ENCODE results near the gene THSD7B. TPM values are rescaled to one million over a fixed set of nuclear protein-coding genes. Genes with fewer than 3 reads are reported as not detected.

The THSD7B gene
- total RNA-seq, 1 donor from 2014 or later, result not detected

DNA sequence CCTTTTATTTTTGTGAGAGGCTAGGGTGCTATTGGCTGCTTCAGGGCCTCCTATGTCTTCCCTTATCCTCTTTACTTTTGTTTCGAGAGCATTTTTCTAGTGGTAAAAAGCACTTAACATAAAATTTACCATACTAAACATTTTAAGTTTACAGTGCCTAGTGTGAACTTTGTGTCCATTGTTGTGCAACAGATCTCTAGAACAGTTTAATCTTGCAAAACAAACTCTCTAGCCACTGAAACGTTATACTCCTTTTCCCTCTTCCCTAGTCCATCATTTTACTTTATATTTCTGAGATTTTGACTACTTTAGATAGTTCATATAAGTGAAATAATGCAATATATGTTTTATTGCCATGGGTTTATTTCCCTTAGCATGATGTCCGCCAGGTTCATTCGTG is 580.6 kb downstream of the THSD7B start:
- no peak for DNase-seq (ENCODE audit: low read depth)

DNA sequence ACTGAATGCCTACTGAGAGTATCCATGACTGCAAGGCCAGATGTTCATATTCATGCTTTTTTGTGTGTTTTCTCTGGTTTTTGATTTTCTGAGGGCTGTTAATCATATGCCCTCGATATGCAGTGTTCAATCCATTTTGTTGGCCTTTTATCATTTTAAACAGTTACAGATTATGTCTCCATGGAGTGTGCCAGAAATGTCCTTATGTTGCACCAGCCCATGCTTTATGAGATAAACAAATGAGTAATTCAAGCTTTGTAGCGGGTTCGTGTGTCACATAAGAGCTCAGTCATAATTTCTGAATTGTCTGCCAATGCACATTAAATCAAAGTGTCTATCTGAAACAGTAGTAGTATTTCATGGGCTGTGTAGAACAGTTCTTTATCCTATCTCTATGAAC is 583.0 kb downstream of the THSD7B start:
- DNase-seq (ENCODE audit: low read depth), result no peak

DNA sequence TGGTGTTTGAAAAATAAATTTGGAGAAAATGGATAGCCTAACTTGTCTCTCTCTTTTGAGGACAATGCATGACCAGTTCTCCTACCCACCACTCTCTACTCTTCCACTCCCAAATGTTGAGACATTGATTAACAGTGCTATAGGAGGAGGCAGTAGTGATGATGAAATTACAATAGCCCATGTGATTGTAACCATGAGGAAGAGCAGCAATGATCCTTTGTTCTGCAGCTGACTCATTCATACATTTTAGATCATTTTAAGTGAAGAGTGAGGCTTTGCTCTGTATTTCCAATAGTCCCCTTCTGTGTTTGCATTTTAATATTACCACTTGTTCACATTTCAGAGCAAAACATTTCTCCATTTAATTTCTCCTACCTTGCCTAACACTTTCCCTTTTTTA is 592.3 kb downstream of the THSD7B start:
- no peak for DNase-seq (ENCODE audit: low read depth)

DNA sequence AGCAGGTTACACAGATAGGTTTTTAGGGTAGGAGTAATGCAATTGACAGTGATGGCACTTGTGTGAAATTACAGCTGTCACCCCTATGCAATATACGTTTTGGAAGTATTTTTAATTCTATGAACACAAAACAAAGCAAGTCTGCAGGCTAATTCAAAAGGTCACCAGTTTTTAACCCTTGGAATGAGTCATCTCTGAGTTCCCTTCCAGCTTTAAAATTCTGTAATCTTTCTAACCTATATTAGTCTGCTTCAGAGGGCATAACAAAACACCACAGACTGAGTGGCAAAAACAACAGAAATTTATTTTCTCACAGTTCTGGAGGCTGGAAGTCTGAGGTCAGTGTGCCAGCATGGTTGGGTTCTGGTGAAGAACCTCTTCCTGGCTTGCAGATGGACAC is 602.0 kb downstream of the THSD7B start:
- DNase-seq (ENCODE audit: low read depth), result no peak

DNA sequence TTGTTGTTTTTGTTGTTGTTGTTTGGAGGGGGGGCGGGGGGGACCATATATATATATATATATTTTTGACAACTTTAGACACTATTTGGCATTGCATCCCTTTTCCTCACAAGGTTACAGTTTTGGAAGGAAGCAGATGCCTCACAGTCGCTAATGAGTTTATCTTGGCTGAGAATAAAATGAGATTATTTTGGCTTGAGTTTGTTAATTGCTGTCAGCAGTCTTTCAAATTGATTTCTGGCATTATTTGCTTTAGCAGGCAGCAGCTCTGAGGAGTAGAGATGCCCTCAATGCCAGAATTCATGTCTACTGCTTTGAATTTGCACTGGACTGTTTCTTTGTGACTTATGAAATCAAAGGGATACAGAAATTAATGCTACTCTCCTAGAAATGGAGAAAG is 603.8 kb downstream of the THSD7B start:
- no peak for DNase-seq (ENCODE audit: low read depth)

DNA sequence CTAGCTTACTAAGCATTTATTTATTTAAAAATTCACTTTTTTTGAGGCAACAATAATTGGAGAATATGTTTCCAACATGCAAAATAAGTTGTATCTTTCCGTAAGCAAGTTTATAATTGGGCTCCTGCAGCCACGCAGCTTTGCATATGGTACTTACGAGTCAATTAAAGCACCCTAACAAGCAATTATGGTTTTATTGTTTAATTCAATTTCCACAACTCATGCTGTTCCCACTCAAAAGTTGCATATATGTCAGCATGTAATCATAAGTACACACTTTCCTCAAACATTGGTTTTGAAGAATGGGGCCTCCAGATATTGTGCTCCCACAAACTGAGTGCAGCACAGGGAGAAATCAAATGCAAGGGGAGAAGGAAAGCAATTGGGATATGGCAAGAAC is 613.8 kb downstream of the THSD7B start:
- no peak for DNase-seq (ENCODE audit: low read depth)

DNA sequence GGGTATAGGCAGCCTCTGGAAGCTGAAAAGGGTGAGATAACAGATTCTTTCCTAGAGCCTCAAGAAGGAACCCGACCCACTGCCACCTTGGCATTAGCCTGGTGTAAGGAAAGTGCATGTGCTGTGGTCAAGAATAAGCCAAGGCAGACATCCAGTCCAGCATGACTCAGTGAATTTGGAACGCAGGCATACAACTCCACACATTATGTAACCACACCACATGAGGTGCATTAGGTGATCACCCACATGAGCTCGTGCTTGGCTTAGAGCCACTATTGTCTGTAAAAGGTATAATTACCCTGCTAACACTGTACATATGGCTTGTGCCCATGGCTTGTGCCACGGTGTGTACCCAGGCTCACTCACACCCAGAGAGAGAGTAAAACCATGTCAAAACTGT is 615.3 kb downstream of the THSD7B start:
- DNase-seq (ENCODE audit: low read depth), result peak; percentile 18

DNA sequence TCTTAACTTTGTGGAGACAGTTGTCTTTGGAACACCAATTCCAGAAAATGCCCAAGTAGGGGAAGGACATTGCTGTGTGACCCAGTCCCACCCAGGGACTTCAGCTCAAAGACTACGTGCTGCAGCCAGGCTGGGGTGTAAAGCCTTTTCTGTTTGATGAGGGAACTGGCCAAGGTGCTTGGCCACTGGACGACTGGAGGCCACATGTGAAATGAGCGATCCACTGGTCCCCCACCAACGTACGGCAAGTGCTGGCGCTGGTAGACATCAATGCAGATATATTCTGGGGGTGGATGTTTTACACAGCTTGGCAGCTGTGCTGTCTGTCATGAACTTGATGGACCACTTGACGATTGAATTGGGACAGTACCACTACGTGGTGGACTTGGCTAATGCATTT is 616.4 kb downstream of the THSD7B start:
- no peak for DNase-seq (ENCODE audit: low read depth)

DNA sequence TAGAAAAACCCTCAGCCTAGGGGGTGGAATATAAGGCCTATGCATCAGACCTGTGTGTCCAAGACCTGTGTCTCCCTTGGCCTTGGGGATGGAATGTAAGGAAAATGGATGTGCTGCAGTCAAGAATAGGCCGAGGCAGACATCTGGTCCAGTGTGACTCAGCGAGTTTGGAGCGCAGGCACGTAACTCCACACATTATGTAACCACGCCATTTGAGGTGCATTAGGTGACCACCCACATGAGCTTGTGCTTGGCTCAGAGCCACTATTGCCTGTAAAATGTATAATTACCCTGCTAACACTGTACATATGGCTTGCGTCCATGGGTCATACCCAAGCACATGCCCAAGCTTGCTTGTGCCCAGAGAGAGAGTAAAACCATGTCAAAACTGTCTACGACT is 618.0 kb downstream of the THSD7B start:
- no peak for DNase-seq (ENCODE audit: low read depth)

DNA sequence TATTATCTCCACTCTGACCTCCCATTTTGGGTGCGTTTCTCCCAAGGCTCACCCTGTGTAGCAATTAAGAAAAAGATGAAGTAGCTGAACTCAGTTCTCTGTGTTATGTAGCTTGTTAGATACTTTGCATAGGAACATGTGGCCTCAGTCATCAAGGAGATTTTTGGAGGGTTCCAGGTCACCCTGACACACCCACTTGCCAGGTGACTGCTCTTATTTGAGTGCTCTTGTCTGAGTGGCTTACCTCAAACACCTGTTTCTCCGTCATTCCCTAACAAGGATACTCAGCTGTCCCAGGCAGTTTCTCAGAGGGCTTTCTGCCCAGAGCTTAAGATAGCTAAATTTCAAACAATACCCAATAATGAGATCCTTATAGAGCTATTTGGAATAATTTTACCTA is 621.7 kb downstream of the THSD7B start:
- DNase-seq (ENCODE audit: low read depth), result no peak

DNA sequence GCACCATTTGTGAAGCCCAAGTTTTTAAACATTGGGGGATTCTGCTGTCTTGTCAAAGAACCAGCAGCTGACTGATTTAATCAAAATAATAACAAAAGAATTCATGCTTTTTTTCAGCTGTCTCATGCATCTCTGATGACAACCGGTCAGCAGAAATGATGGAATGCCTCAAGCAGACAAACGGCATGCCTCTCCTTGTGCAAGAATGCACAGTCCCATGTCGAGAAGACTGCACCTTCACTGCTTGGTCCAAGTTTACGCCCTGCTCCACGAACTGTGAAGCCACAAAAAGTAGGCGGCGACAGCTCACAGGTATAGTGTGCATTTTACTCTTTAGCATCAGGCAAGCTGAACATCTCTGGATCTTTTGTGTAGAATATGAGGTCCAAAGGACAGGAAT is 640.2 kb downstream of the THSD7B start:
- DNase-seq (ENCODE audit: low read depth), result no peak

DNA sequence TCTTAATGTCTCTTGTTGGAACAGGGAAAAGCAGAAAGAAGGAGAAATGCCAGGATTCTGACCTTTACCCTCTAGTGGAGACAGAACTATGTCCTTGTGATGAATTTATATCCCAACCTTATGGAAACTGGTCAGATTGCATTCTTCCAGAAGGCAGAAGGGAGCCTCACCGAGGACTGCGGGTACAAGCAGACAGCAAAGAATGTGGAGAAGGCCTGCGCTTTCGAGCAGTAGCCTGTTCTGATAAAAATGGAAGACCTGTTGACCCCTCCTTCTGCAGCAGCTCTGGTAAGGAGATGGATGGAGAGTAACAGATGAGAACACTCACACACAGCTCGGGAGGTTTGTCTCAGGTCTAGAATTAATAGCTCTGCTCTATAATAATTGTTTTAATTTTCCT is 646.2 kb downstream of the THSD7B start:
- no peak for DNase-seq (ENCODE audit: low read depth)

DNA sequence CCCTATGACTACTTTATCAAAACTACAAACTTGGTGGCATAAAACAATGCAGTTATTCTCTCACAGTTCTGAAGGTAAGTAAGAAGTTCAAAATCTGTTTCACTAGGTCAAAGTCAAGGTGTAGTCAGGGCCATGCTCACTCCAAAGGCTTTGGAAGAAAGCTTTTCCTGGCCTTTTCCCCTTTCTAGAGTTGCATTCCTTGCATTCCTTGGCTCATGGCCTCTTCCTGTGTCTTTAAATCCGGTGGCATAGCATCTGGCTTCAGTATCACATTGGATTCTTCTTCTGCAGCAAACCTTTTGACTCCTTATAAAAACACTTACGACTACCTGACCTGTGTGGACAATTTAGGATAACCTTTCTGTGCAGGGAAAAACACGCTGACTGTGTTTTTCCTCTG is 655.4 kb downstream of the THSD7B start:
- DNase-seq (ENCODE audit: low read depth), result no peak

DNA sequence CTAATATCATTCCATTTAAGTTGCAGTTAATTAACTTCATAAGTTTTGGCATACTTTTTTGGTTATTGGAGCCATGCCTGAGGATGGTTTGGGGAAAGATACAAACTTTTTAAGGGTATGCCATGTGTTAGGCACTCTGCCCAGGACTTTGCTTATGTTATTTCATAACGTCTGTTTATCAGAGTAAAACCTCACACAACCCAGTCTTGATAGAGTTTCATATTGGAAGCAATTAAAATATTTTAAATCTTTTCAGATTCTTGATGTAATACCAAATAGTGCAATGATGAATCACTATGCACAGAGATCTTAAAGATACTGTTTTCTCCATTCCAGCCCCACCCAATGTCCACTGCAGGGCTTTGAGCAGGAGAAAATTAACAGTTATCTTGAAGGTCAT is 669.8 kb downstream of the THSD7B start:
- no peak for DNase-seq (ENCODE audit: low read depth)

DNA sequence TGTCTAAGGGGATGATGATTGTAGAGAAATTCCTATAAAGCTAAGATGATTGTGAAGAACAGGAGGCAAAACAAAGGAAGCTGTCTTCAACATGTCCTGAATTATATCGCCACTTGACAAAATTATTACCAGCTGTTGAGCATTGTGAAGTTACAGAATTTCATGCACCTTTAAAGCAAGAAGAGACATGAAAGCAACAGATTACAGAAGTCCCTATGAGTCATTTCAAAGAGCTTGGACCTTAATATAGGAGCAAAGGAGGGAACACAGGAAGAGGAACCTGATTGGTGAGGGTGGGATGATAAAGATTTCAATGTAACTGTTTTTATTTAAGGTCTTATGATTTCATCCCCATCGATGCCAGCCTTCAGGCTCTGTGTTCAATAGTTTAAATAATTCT is 672.0 kb downstream of the THSD7B start:
- DNase-seq (ENCODE audit: low read depth), result no peak

DNA sequence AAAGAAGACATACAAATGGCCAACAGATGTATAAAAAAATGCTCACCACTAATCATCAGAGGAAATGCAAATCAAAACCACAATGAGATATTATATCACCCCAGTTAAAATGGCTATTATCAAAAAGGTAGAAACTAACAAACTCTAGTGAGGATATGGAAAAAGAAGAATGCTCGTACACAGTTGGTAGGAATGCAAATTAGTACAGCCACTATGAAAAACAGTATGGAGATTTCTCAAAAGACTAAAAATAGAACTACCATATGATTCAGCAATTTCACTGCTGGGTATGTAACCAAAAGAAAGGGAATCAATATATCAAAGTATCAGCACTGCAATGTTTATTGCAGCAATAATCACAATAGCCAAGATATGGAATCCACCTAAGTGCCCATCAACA is 679.6 kb downstream of the THSD7B start:
- no peak for DNase-seq (ENCODE audit: low read depth)

DNA sequence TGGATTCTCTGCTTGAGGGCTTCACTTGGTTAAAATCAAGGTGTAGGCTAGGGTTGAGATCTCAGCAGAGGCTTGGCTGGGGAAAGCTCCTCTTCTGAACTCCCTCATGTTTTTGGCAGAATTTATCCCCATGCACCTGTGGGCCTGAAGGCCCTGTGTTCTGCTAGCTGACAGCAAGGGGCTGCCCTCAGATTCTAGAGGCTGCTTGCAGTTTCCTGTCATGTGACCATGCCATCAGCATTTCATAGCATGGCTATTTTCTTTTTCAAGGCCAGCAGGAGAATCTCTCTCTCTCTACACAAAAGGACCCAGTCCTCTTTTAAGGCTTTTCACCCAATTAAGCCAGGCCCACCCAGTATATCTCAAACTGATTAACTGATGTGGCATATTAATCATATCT is 684.1 kb downstream of the THSD7B start:
- DNase-seq (ENCODE audit: low read depth), result no peak

DNA sequence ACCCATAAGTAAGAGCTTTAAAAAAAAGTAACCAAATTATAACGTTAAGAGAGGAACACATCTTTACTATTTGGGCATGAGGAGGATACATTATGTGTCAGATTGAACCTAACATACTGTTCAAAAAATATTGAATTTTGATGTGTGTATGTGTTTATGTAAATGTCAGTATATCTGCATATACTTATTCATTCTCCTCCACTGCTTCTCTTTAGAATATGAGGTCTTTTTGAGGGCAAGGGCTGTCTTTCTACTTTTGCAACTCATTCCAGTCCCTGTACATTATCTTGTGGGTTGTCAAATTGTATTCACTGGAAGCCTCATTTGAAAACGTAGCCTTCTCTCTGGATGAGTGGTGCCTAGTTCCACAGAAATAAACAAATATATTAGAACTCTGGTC is 689.5 kb downstream of the THSD7B start:
- DNase-seq (ENCODE audit: low read depth), result no peak

DNA sequence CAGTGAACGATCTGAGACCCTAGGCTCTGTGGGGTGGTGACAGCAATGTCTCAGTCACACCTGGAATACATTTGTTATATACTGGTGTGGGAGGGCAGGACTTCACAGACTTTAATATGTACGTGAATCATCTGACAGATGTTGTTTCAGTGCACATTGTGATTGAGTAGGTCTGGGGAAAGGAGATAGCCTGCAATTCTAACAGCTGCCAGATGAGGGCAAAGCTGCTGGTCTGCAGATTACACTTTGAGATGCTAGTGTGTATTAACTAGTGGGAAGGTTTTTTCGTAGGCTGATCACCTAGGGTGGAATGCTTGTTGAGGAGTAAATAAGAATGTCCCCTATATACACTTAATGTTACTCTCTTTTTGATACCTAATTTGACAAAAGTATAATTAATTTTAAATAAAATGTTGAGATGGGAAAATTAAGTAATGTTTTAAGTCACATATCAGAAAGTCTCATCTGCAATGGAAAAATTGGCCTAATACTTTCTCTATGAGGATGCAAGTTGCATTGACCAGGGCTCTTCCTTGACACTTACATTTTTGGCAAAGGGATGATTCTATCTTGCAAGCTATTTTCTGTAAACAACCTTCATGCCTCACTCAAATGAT is 702.0 kb downstream of the THSD7B start:
- peak; percentile 4 for DNase-seq (ENCODE audit: low read depth)

DNA sequence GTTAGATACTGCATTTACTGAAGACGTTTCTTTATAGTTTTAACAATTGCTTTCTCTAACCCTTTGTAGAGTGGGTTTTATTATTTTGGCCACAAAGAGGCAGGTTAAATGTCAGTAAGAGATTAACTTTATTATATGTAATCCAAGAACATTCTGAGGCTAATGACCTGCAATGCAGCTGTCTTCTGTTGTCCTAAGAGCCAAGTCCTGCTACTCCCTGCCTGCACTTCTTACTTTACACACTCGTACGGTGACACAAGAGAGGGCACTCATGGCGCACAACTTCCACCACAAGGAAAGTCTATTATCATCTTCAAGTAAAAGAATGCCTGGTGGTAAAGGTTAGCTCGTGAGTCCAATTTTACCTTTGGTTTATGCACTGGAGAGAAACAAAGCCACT is 727.9 kb downstream of the THSD7B start:
- no peak for DNase-seq (ENCODE audit: low read depth)

DNA sequence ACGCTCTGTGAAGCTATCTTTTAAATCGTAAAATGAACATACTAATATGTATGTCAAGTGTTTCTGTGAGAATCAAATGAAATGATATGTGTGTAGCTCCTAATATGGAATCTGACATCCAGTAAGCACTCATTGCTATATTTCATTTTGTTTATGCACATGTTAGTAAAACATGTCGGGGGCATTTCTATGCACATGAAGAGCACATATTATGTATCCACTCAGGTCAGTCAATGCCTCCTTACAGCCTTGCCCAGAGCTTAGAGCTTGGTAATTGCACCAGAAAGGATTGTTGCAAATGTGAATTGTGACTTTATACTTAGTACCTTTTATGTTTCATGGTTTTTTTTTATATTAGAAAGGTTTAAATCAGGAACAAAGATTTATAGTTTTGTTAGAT is 735.3 kb downstream of the THSD7B start:
- no peak for DNase-seq (ENCODE audit: low read depth)

DNA sequence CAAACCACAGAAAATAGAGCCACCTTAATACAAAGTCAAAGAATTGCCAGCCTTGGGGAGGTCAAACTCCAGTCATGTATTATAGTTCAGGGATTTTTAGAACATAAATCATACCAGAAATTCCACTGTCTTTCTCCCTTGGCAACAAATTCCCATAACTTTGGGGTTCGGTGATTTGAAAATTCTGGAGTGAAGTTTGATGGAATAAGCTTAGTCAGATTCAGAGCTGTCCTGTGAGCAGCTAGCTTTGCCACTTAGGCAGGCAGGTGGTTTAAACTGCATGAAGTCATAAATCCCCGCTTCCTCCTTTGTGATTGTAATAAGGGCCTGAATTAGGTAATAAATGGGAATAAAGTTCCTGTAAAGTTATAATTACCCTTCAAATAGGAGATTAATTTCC is 741.9 kb downstream of the THSD7B start:
- DNase-seq (ENCODE audit: low read depth), result no peak

DNA sequence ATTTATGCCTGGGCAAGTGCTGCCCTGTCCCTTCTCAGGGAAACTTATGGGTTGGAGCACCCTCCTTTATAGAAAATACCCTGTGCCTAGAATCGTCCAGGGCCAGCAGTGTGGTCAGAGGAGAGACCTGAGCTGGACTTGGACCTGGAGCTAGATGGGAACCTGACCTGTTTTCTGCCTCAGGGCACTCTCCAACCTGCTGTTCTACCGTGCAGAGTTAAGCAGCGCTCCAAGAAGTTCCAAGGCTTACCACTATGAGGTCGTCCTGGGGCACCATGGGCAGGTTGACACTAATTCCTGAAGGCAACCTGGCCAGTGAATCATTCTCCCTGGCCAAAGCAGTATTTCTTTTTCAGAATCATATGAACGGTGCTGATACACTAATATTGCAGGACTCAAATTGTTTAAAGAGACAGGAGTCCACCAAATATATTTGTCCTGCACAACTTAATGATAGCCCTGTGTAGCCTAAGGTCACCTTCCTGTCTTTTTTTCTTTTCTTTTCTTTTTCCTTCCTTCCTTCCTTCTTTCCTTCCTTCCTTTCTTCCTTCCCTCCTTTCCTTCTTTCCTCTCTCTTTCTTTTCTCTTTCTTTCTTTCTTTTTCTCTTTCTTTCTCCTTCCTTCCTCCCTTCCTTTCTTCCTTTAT is 743.5 kb downstream of the THSD7B start:
- no peak for DNase-seq (ENCODE audit: low read depth)

DNA sequence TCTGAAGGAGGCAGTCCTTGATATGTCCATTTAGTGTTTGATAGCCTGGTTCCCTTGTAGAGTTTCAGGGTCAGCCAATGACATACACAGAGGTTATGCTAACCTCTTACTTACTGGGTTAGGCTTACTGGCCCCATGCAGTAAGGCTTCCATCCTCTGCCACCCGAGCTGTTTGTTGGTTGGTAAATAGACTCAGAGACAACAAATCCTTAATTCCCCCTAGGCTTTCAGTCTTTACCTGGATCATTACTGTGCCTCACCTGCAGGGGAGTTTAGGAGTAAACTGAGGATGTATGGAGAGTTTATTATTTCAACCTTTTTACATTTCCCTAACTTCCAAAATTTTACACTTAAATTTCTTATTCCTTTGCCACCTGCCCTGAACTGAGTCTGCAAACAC is 746.2 kb downstream of the THSD7B start:
- no peak for DNase-seq (ENCODE audit: low read depth)
